HepG2 (cell line): Measurements from ENCODE around the gene TGM1. TPM values are rescaled to one million over a fixed set of nuclear protein-coding genes. Genes with fewer than 3 reads are reported as not detected.

Experiments
- BCLAF1 ChIP-seq: fragments of 450-650 bp; IDR thresholded peaks from 2 replicates; pipeline ENCODE4 v1.6.1; 2017; ENCODE audit warnings: mild to moderate bottlenecking
- BRD4 ChIP-seq: sonication (generic); formaldehyde crosslinking; IDR thresholded peaks from 2 replicates; pipeline ENCODE4 v1.4.0; 2020; ENCODE audit warnings: missing genetic modification reagents
- CTCF ChIP-seq: sonication (generic); formaldehyde crosslinking; IDR thresholded peaks from 2 replicates; pipeline ENCODE4 v1.5.0; 2020; ENCODE audit warnings: mild to moderate bottlenecking, missing genetic modification reagents, moderate library complexity
- FOXP4 ChIP-seq: sonication (generic); formaldehyde crosslinking; IDR thresholded peaks from 2 replicates; pipeline ENCODE4 v1.4.0; 2020; ENCODE audit warnings: missing genetic modification reagents
- HCFC1 ChIP-seq: fragments of 150-350 bp; IDR thresholded peaks from 2 replicates; pipeline ENCODE4 v1.6.1; 2014; ENCODE audit warnings: low read depth, low read length
- HOMEZ ChIP-seq: IDR thresholded peaks from 2 replicates; pipeline ENCODE4 v1.6.1; 2016; ENCODE audit warnings: low read depth
- ISX ChIP-seq: sonication (generic); formaldehyde crosslinking; conservative IDR thresholded peaks from 2 replicates; pipeline ENCODE4 v1.5.0; 2020; ENCODE audit warnings: missing genetic modification reagents
- MEIS2 ChIP-seq: sonication (generic); formaldehyde crosslinking; IDR thresholded peaks from 2 replicates; pipeline ENCODE4 v1.9.0; 2021; ENCODE audit warnings: mild to moderate bottlenecking, missing genetic modification reagents
- NFATC3 ChIP-seq: sonication (generic); formaldehyde crosslinking; IDR thresholded peaks from 2 replicates; pipeline ENCODE4 v1.5.1; 2020; ENCODE audit warnings: mild to moderate bottlenecking, missing genetic modification reagents
- RAD51 ChIP-seq: fragments of 450-650 bp; IDR thresholded peaks from 2 replicates; pipeline ENCODE4 v1.6.1; 2016; ENCODE audit warnings: borderline replicate concordance
- THAP9 ChIP-seq: sonication (generic); formaldehyde crosslinking; IDR thresholded peaks from 2 replicates; pipeline ENCODE4; 2020; ENCODE audit warnings: missing genetic modification reagents, mild to moderate bottlenecking, borderline replicate concordance
- ZBTB7B ChIP-seq: sonication (generic); formaldehyde crosslinking; IDR thresholded peaks from 2 replicates; pipeline ENCODE4 v1.4.0; 2020; ENCODE audit warnings: missing genetic modification reagents
- ZNF232 ChIP-seq: sonication (generic); formaldehyde crosslinking; IDR thresholded peaks from 2 replicates; pipeline ENCODE4 v1.4.0; 2020; ENCODE audit warnings: missing genetic modification reagents, borderline replicate concordance
- ZNF572 ChIP-seq: sonication (generic); formaldehyde crosslinking; IDR thresholded peaks from 2 replicates; pipeline ENCODE4 v1.5.1; 2020; ENCODE audit warnings: mild to moderate bottlenecking, missing genetic modification reagents
- ZNF761 ChIP-seq: sonication (generic); formaldehyde crosslinking; conservative IDR thresholded peaks from 2 replicates; pipeline ENCODE4 v1.4.0; 2020; ENCODE audit warnings: mild to moderate bottlenecking, missing genetic modification reagents
- ZNF776 ChIP-seq: sonication (generic); formaldehyde crosslinking; IDR thresholded peaks from 2 replicates; pipeline ENCODE4 v1.4.0; 2020; ENCODE audit warnings: mild to moderate bottlenecking, missing genetic modification reagents
- ZSCAN25 ChIP-seq: sonication (generic); formaldehyde crosslinking; IDR thresholded peaks from 2 replicates; pipeline ENCODE4 v1.8.0; 2022; ENCODE audit warnings: mild to moderate bottlenecking, missing genetic modification reagents
- polyA plus RNA-seq, 8 experiments: library from polyadenylated mRNA; depleted of rRNA in 3 of 8; stranded (reverse) in 7 of 8; unstranded in 1 of 8; fragments of >200 nt; fragmentation: Illumina TruSeq in 4 of 8; extraction: Trizol in 4 of 8; gene quantifications; 2 replicates each; pipeline versions ENCODE4 v1.2.1 to v1.2.3, GENCODE V29; 2011 to 2016; ENCODE audit warnings: low read depth in 4 of 8, missing spikeins in 1 of 8, mixed read lengths in 1 of 8; ENCODE audit not compliant: insufficient read depth in 1 of 8
- total RNA-seq, 5 experiments: library from RNA; depleted of rRNA; stranded (reverse); fragments of >200 nt; fragmentation: Illumina TruSeq; extraction: Trizol; gene quantifications; 2 replicates each; pipeline ENCODE4 v1.2.3, GENCODE V29; 2016; ENCODE audit warnings: low read depth in 1 of 5

The TGM1 gene
- total and polyA plus RNA-seq, 2 of the 13 experiments (the other 11 are each of a cell fraction or from before 2014, with no cell fraction given) = 3.2 to 10.6 TPM

GRCh38 chr14:24232645-24233537 is 30.1 kb downstream of the TGM1 start, which contains the start of gene GMPR2 (continued):
- TF ChIP-seq ZBTB7B (CRISPR knock-in tag) (peak; percentile 95), FOXP4 (CRISPR knock-in tag) (no peak; the same call in 1 of the 2 replicates), HCFC1 (no peak), THAP9 (peak; percentile 89; the same call in 1 of the 2 replicates), MEIS2 (peak; percentile 92), ZNF572 (CRISPR knock-in tag) (peak; percentile 52; the same call in 1 of the 2 replicates), ZNF776 (CRISPR knock-in tag) (peak; percentile 5; the same call in 1 of the 2 replicates), NFATC3 (0 out of 2 replicates have a peak, but pooled peaks have one; percentile 80), BRD4 (CRISPR knock-in tag) (peak; percentile 86), BCLAF1 (no peak), CTCF (CRISPR knock-in tag) (no peak; the same call in none of the 2 replicates), ZSCAN25 (CRISPR knock-in tag) (peak; percentile 61; the same call in 1 of the 2 replicates), ZNF232 (no peak; the same call in none of the 2 replicates), ZNF761 (peak; percentile 98; the same call in 1 of the 2 replicates), RAD51 (no peak), ISX (peak; percentile 67; the same call in 1 of the 2 replicates), HOMEZ (0 out of 2 replicates have a peak, but pooled peaks have one; percentile 8)
